ENCODE measurements around the gene QDPR. TPM values are rescaled to one million over a fixed set of nuclear protein-coding genes. Genes with fewer than 3 reads are reported as not detected.
A peak's percentile ranks its signal among the peaks of the same experiment; 100 is the strongest.

The QDPR gene
- total RNA-seq, 2 donors from 2014 or later, result 5.8 to 14.8 TPM

DNA sequence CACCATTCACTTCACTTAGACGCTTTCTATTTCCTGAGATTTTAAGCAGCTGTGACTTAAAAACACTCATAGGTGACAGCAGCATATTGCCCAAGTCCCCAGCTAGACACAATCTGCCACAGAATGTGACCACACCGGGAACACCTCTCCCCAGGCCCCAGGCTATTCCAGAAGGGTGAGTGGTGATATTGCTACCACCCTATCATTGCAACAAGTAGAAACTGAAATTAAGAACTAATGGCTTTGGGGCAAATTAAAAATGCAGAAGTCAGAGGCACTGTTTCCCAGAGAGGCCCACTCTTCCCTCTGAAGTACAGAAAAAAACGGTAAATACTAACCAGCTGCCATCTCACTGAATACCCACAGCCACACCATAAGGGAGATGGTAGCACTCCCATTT lies 35.0 kb downstream of the QDPR start:
- Histone ChIP-seq H3K36me3 (no peaks in the 10 kb centered on the region), H3K9me3 (peaks cover 0 to 8% of the 10 kb centered on the region in 2 donors), H3K4me1 (no peaks in the 10 kb centered on the region), H3K27ac (no peak overlapping the region), H3K4me3 (no peak overlapping the region), H3K27me3 (no peaks in the 10 kb centered on the region)
- TF ChIP-seq, protein P1, sequence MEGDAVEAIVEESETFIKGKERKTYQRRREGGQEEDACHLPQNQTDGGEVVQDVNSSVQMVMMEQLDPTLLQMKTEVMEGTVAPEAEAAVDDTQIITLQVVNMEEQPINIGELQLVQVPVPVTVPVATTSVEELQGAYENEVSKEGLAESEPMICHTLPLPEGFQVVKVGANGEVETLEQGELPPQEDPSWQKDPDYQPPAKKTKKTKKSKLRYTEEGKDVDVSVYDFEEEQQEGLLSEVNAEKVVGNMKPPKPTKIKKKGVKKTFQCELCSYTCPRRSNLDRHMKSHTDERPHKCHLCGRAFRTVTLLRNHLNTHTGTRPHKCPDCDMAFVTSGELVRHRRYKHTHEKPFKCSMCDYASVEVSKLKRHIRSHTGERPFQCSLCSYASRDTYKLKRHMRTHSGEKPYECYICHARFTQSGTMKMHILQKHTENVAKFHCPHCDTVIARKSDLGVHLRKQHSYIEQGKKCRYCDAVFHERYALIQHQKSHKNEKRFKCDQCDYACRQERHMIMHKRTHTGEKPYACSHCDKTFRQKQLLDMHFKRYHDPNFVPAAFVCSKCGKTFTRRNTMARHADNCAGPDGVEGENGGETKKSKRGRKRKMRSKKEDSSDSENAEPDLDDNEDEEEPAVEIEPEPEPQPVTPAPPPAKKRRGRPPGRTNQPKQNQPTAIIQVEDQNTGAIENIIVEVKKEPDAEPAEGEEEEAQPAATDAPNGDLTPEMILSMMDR (IDR thresholded peaks at IDR 0.05), result no peak
- no peak for DNase-seq (ENCODE audit: low spot score)

DNA sequence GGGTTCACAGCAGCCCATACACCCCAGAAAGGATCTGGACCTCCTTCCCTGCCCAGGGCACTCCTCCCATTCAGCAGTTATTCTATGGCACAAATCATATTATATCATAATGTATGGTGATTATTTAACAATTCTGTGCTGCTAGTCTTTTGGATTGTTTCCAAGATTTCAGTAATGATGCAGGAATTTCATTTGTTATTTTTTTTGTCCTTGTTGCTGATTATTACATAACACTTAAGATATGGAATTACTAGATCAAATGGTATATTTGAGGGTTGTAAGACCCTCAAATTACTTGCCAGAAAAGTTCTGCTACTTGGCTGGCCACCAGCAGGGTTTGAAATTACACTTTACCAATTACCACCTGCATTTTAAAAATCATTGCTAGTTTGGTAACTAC lies 36.4 kb downstream of the QDPR start:
- Histone ChIP-seq H3K27ac (no peak overlapping the region), H3K9me3 (peaks cover 0 to 7% of the 10 kb centered on the region in 2 donors)
- TF ChIP-seq, protein P1 (IDR thresholded peaks at IDR 0.05), result no peak

DNA sequence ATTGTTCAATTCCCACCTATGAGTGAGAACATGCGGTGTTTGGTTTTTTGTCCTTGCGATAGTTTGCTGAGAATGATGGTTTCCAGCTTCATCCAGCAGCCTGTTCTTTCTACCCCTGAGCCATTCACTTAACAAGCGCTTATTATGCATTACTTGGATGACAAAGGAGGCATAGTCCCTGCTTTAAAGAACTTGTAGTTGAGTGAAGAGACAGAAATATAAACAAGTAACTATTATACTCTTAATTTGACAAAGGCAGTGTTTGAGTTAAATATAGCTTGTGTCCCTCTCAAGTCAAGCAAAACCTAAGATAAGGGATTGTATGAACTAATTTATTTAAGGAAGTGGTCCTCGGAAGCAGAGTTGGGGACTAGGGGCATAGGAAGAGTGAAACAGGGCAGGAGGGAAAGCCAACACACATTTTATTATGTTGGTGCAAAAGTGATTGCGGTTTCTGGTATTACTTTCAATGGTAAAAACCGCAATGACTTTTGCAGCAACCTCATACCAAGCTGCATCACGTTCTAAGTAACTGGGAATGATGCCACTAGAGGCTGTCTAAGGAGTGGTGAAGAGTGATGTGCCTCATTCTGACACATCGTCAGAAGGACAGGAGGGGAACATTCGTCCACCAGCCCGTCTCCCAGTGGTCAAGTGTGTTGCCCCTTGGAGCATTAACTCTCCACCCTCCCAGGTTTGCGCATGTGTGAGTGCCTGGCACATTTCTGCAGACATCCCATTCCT lies 41.8 kb downstream of the QDPR start:
- TF ChIP-seq, protein P1 (IDR thresholded peaks at IDR 0.05), result no peak
- Histone ChIP-seq H3K9me3 (no peaks in the 10 kb centered on the region), H3K4me3 (no peak overlapping the region), H3K4me1 (peaks cover 0 to 9% of the 10 kb centered on the region in 2 donors), H3K36me3 (no peaks in the 10 kb centered on the region), H3K27me3 (no peaks in the 10 kb centered on the region), H3K27ac (no peak overlapping the region)
- no peak for DNase-seq (ENCODE audit: low spot score)

More for the DNA sequence above, 36.4 kb downstream of the QDPR start:
- no peak for DNase-seq (ENCODE audit: low spot score)
- Histone ChIP-seq H3K27me3 (no peaks in the 10 kb centered on the region), H3K4me1 (peaks cover 0 to 2% of the 10 kb centered on the region in 2 donors), H3K4me3 (no peak overlapping the region), H3K36me3 (no peaks in the 10 kb centered on the region)

DNA sequence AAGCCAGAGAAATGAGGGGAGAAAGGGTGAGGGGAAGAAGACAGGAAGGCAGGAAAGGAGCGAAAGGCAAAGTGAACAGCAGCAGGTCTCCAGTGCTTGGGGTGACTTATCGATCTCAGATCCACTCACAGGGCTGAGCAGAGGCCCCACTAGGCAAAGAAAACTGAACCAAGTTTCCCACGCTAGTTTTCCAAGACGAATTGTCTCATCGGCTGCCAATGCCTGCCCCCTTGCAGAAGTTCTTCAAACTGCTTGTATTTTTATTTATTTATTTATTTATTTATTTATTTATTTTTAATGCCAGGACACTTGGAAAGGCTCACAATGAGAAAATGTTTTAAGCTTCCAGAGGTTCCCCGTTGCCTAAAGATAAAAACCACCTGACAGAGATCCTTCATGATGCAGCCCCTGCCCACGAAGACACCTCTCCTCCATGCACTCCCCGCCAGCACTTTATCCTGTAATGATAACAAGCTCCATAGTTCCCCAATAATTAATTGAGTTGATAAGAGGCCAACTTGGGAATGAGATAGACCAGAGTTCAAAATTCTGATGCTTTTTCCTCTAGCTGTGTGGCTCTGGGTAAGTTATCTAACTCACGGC lies 43.2 kb downstream of the QDPR start:
- Histone ChIP-seq H3K9me3 (no peaks in the 10 kb centered on the region), H3K27me3 (no peaks in the 10 kb centered on the region), H3K27ac (no peak overlapping the region), H3K4me3 (no peak overlapping the region), H3K36me3 (no peaks in the 10 kb centered on the region), H3K4me1 (peaks cover 0 to 9% of the 10 kb centered on the region in 2 donors)
- no peak for DNase-seq (ENCODE audit: low spot score)
- TF ChIP-seq, protein P1 (IDR thresholded peaks at IDR 0.05), result peak; percentile 60 to 69

DNA sequence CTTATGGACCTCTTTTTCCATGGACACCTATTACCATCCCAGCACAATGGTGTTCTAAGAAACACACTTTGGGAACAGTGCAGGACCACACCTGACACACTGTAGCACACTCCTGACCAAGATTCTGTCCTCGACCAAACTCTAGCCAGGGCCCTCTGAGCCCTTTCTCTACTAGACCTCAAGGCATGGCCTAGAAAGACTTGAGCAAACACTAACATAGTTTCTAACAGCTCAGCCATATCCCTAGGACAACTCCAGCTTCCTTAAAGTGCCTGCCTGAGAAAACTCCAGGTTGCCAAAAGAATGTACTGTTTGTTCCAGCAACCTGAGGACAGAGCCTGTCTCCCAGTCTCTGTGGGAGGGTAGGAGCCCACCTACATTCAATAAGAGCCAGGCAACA lies 48.3 kb downstream of the QDPR start:
- Histone ChIP-seq H3K27ac (no peak overlapping the region), H3K36me3 (no peaks in the 10 kb centered on the region), H3K4me3 (no peak overlapping the region), H3K9me3 (peaks cover 0 to 6% of the 10 kb centered on the region in 2 donors), H3K27me3 (no peaks in the 10 kb centered on the region), H3K4me1 (no peaks in the 10 kb centered on the region)
- TF ChIP-seq, protein P1 (IDR thresholded peaks at IDR 0.05), result no peak
- no peak for DNase-seq (ENCODE audit: low spot score)

Data from right atrium auricular region (tissue), 2 donors.